Activated T-cell treated with anti-CD3 and anti-CD28 coated beads, Interleukin-2, amount 50 U/mL, for 48 hours (primary cell): ENCODE measurements around the gene ARCN1.

ENCODE experiments used
- DNase-seq, 2 experiments: peaks; one replicate each; pipeline ENCODE4 v3.0.0-alpha.2; 2020

The ARCN1 gene

GRCh38 chr11:118639899-118640298 is 67.7 kb downstream of the ARCN1 start:
- no peak for DNase-seq

- DNase-seq, result no peak
Measured at GRCh38 chr11:118640332-118641154, 68.3 kb downstream of the ARCN1 start.

GRCh38 chr11:118641397-118642019 is 69.3 kb downstream of the ARCN1 start:
- DNase-seq, result no peak

GRCh38 chr11:118643142-118643994 is 71.2 kb downstream of the ARCN1 start:
- no peak for DNase-seq

- no peak for DNase-seq
Measured at GRCh38 chr11:118643995-118644345, 71.8 kb downstream of the ARCN1 start.

GRCh38 chr11:118644496-118644895 is 72.3 kb downstream of the ARCN1 start:
- DNase-seq, result no peak

- no peak for DNase-seq
Measured at GRCh38 chr11:118645066-118645715, 73.0 kb downstream of the ARCN1 start.

- DNase-seq, result no peak
Measured at GRCh38 chr11:118646393-118646792, 74.2 kb downstream of the ARCN1 start.

GRCh38 chr11:118648291-118648690 is 76.1 kb downstream of the ARCN1 start:
- no peak for DNase-seq

- no peak for DNase-seq
Measured at GRCh38 chr11:118649941-118650340, 77.7 kb downstream of the ARCN1 start.

GRCh38 chr11:118650366-118650765 is 78.2 kb downstream of the ARCN1 start:
- no peak for DNase-seq

GRCh38 chr11:118651820-118652219 is 79.6 kb downstream of the ARCN1 start:
- no peak for DNase-seq
